T-helper 2 cell treated with Interferon-gamma antibody and Interleukin-4, amounts not matched to agents 5 μg/mL and 100 μg/mL, for 36 hours (primary cell): Measurements from ENCODE around the gene PEX14.
A peak's percentile ranks its signal among the peaks of the same experiment; 100 is the strongest.
"Not testable (repeated sequence)": the region's sequence is repeated elsewhere in the genome, so short reads cannot be mapped to it uniquely, and the experiment has no call there.

Experiments
- DNase-seq: peaks from one replicate; pipeline ENCODE4 v3.0.0; 2021; ENCODE audit warnings: low spot score
- H3K27ac Mint-ChIP-seq: one replicate; pipeline ENCODE4 v1.8.0; 2021; ENCODE audit warnings: mild to moderate bottlenecking, mixed read lengths
- H3K27me3 Mint-ChIP-seq: one replicate; pipeline ENCODE4 v1.8.0; 2021; ENCODE audit warnings: low read depth, mixed read lengths
- H3K36me3 Mint-ChIP-seq: one replicate; pipeline ENCODE4 v1.8.0; 2021; ENCODE audit warnings: low read depth, mixed read lengths
- H3K4me1 Mint-ChIP-seq: one replicate; pipeline ENCODE4 v1.8.0; 2021; ENCODE audit warnings: low read depth, mixed read lengths
- H3K4me3 Mint-ChIP-seq: one replicate; pipeline ENCODE4 v1.8.0; 2022; ENCODE audit warnings: mild to moderate bottlenecking, moderate library complexity, mixed read lengths
- H3K9me3 Mint-ChIP-seq: one replicate; pipeline ENCODE4 v1.8.0; 2021; ENCODE audit warnings: mixed read lengths

PEX14 gene

DNA sequence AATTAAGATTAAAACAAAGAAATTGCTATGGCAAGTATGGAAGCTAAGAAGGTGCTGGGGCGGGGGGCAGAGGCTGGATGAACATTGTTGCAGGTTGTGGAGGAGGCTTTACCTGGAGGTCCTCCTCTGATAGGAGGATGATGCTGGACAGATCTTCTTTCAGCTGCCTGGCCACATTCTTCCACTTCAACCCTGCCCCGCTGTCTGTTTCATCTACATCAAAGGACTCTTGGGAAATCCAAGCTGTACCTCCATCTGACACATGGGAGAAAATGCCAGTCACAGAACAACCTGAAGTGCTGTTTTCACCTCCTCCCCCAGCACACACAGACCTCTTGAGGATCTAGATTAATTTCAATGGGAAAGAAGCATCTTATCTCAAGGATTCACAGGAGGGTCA is 7.7 kb upstream of the PEX14 start:
- H3K4me1 Mint-ChIP-seq, result peaks cover 9% of the 10 kb centered on the region
- no peak overlapping the region for H3K27ac Mint-ChIP-seq
- no peak overlapping the region for H3K4me3 Mint-ChIP-seq
- no peaks in the 10 kb centered on the region for H3K27me3 Mint-ChIP-seq
- H3K9me3 Mint-ChIP-seq, result no peaks in the 10 kb centered on the region
- H3K36me3 Mint-ChIP-seq, result peaks cover 31% of the 10 kb centered on the region
- DNase-seq, result no peak

DNA sequence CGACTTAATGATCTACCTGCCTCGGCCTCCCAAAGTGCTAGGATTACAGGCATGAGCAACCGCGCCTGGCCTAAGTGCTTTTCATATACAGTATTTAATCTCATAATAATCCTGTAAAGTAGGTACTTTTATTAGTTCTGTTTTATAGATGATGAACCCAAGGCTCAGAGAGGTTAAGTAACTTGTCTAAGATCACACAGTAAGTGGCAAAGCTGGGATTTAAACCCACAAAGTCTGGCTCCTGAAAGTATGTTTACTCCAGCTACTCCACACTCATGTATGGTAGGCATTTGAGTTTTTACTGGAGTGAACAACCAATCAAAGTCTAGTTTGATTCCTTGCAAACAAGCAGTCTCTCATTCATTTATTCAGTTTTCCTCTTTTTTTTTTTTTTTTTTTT is 4.7 kb upstream of the PEX14 start:
- no peak for DNase-seq
- Mint-ChIP-seq H3K36me3 (peaks cover 14% of the 10 kb centered on the region), H3K4me1 (peaks cover 18% of the 10 kb centered on the region), H3K27me3 (no peaks in the 10 kb centered on the region), H3K9me3 (no peaks in the 10 kb centered on the region), H3K4me3 (no peak overlapping the region), H3K27ac (no peak overlapping the region)

DNA sequence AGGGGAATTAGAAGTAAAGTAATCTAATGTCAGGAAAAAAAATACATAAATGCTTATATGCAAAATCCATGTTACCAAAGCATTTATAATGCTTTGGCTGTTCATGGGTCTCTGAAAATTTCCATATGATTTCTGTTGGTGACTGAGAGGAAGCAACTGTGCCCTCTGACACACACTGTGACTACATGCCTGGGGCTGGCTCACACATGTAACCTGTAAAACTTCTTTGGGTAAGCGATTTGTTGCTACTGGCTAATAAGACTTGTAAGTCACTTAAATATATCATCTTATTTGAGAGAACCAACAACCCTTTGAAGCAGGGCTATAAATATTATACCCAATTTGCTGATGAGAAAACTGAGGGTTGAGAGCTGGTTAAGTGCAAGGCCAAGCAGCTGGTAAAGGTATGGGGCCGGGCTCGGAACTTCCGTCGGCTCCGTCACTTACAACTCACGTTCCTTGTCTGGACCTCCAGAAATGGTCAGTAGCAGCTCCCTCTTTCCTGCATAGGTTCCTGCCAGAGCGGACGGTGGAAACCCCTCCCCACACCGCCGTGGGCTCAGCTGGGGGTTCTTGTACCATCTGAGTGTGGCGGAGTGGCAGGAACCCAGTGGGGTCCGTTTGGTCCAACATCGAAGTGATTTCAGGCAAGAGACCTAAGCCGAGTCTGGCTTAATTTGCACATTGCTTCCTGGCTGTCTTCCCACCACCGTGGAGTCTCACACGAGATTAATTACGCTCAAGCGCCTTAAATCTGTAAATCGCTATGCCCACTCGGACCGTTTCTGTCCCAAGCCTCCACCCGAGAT is 3.1 kb upstream of the PEX14 start:
- H3K27me3 Mint-ChIP-seq, result no peaks in the 10 kb centered on the region
- peaks cover 28% of the 10 kb centered on the region for H3K4me1 Mint-ChIP-seq
- peak overlapping the region; percentile 92 for H3K4me3 Mint-ChIP-seq
- H3K9me3 Mint-ChIP-seq, result no peaks in the 10 kb centered on the region
- peaks cover 12% of the 10 kb centered on the region for H3K36me3 Mint-ChIP-seq
- H3K27ac Mint-ChIP-seq, result peak overlapping the region; percentile 87
- no peak for DNase-seq

DNA sequence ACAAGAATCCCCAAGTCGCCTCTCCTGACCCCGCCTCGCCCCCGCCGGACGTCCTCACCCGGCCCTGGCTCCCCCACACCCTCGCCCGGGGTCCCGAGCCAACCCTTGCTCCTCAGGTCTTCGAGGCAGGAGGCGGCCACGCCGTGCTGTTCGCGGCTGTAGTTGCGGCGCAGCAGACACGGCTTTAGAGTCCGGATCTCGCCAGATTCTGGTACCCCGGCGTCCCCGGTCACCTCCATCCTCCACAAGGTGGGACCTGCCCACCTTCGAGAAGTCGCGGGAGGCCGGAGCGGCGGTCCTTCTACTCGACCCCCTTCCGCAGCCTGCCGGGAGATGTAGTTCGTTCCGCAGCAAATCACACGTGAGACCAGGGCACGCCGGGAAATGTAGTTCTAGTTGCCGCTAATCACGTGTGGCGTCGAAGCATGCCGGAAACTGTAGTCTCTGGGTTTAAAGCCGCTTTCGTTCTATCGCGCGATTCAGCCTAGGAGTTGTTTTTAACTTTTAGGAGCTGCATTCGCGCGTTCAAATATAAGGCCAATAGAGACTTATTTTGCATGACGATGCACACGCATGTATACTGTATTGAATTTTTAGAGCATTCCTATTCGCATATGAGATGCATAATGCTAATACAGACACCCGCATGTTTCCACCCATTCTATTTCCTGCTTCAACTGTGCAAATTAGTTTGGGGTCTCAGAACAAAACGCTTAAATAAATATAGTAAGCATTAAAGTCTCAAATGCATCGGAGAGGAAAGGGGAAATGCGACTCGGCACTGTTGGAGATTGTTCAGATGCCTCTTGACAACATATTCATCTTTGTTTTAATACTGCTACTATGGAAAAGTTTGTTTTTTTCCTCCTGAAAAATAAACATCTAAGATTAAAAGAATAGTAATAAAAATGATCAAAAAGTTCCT is 2.3 kb upstream of the PEX14 start, which contains the start of gene DFFA:
Gene DFFA, minus strand, starts transcription at position 310 of the 925 bp plus-strand sequence. Its CDS starts 71 bp downstream, at position 239.
- DNase-seq, result peak; percentile 93
- peaks cover 9% of the 10 kb centered on the region for H3K36me3 Mint-ChIP-seq
- no peaks in the 10 kb centered on the region for H3K27me3 Mint-ChIP-seq
- peak within 1 kb of the TSS; percentile 87 for H3K27ac Mint-ChIP-seq
- peak within 1 kb of the TSS; percentile 92 for H3K4me3 Mint-ChIP-seq
- H3K9me3 Mint-ChIP-seq, result no peaks in the 10 kb centered on the region
- H3K4me1 Mint-ChIP-seq, result peaks cover 31% of the 10 kb centered on the region

DNA sequence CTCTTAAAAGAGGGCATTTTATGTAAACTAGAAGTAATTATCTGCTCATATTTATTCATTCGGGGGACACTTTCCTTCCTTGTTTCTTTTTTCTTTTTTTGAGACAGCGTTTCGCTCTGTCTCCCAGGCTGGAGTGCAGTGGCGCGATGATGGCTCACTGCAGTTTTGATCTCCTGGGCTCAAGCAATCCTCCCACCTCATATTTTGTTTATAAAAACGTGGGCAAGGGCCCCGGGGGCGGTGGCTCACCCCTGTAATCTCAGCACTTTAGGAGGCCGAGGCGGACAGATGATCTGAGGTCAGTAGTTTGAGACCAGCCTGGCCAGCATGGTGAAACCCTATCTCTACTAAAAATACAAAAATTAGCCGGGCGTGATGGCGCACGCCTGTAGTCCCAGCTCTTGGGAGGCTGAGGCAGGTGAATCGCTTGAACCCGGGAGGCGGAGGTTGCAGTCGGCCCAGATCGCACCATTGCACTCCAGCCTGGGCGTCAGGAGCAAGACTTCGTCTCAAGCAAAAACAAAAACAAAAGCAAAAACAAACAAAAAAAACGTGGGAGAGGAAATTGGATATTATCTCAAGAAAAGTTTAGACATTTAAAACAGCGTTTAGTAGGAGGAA is 1.5 kb upstream of the PEX14 start:
- H3K27ac Mint-ChIP-seq, result peak overlapping the region; percentile 87
- no peak for DNase-seq
- H3K9me3 Mint-ChIP-seq, result no peaks in the 10 kb centered on the region
- peaks cover 5% of the 10 kb centered on the region for H3K36me3 Mint-ChIP-seq
- no peaks in the 10 kb centered on the region for H3K27me3 Mint-ChIP-seq
- peaks cover 29% of the 10 kb centered on the region for H3K4me1 Mint-ChIP-seq
- H3K4me3 Mint-ChIP-seq, result peak overlapping the region; percentile 92

DNA sequence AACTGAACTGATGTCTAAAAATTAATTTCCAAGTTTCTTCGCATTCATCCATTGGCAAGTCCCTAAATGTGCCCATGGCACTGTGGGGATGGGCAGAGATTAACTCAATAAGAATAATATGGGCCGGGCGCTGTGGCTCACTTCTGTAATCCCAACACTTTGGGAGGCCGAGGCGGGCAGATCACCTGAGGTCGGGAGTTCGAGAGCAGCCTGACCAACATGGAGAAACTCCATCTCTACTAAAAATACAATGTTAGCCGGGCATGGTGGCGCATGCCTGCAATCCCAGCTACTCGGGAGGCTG is 489 bp upstream of the PEX14 start:
- not testable (repeated sequence) for H3K9me3 Mint-ChIP-seq, H3K27me3 Mint-ChIP-seq, DNase-seq, H3K36me3 Mint-ChIP-seq
- peak overlapping the region; percentile 56 for H3K27ac Mint-ChIP-seq
- peak overlapping the region; percentile 93 for H3K4me3 Mint-ChIP-seq
- H3K4me1 Mint-ChIP-seq, result peaks cover 29% of the 10 kb centered on the region

DNA sequence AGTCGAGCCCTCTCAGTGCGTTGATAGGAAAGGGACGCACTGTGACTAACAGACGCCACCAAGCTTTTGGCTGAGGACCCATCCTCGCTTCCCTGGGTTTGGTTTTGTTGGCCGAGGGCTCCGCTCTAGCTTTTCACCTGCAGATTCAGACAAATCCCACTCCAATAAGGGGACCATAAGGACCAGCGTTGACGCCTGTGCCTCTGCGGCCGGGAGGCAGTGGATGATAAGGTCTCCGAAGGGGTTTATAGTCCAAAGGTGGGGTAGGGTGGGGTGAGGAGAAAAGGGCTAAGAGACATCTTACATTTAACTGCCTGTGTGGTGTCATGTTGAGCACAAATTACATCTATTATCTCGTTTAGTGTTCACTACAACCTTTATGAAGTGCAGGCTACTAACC is 760 bp downstream of the PEX14 start:
- no peak for DNase-seq
- H3K27ac Mint-ChIP-seq, result peak overlapping the region; percentile 89
- peak overlapping the region; percentile 93 for H3K4me3 Mint-ChIP-seq
- H3K27me3 Mint-ChIP-seq, result no peaks in the 10 kb centered on the region
- H3K4me1 Mint-ChIP-seq, result peaks cover 31% of the 10 kb centered on the region
- H3K36me3 Mint-ChIP-seq, result peaks cover 2% of the 10 kb centered on the region
- no peaks in the 10 kb centered on the region for H3K9me3 Mint-ChIP-seq

DNA sequence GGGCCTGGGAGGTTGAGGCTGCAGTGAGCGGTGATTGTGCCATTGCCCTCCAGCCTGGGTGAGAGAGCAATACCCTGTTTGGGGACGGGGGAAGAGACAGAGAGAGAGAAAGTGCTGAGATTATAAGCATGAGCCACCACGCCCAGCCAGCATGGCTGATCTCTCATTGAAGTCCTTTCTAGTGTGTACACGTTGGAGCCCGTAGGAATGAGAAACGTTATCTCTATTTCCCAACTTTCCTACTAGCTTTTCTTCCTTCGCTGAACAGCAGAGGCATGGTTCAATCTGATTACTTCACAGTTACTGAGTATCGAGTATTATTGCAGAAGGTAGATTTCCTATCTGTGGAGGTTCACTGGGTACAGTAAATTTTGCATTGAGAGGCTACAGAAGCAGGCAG is 4.5 kb downstream of the PEX14 start:
- Mint-ChIP-seq H3K27ac (no peak overlapping the region), H3K9me3 (no peaks in the 10 kb centered on the region), H3K36me3 (peaks cover 5% of the 10 kb centered on the region), H3K4me3 (no peak overlapping the region), H3K27me3 (no peaks in the 10 kb centered on the region), H3K4me1 (peaks cover 17% of the 10 kb centered on the region)
- DNase-seq, result no peak

DNA sequence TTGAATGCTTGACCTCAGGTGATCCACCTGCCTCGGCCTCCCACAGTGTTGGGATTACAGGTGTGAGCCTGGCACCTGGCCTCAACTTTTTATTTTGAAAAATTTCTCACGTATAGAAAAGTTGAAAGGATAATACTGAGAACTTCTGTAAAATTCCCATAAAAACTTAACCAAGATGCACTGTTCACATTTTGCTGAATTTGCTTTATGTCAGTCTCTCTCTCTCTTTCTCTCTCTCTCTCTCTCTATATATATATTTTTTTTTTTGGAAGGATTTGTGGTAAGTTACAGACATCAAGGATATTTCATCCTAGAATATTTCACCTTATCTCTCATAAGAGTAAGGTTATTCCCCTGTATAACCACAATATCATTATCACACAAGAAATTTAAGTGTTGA is 5.9 kb downstream of the PEX14 start:
- H3K27me3 Mint-ChIP-seq, result no peaks in the 10 kb centered on the region
- no peak overlapping the region for H3K4me3 Mint-ChIP-seq
- H3K36me3 Mint-ChIP-seq, result peaks cover 6% of the 10 kb centered on the region
- DNase-seq, result no peak
- no peaks in the 10 kb centered on the region for H3K9me3 Mint-ChIP-seq
- no peak overlapping the region for H3K27ac Mint-ChIP-seq
- H3K4me1 Mint-ChIP-seq, result peaks cover 14% of the 10 kb centered on the region

DNA sequence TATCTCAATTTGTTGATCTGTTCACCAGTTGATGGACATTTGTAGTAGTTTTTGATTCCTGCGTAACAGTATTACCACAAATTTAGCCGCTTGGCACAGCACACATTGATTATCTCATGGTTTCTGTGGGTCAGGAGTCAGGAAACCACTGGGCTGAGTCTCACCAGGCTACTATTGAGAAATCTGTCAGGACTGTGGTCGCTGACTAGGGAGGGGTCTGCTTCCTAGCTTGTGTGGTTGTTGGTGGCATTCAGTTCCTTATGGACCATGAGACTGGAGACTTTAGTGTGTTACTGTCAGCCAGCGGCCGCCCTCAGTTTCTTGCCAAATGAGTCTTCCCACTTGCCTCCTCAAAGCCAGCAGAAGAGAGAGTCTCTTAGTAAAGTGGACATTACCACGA is 9.8 kb downstream of the PEX14 start:
- DNase-seq, result no peak
- Mint-ChIP-seq H3K9me3 (no peaks in the 10 kb centered on the region), H3K36me3 (peaks cover 14% of the 10 kb centered on the region), H3K27me3 (no peaks in the 10 kb centered on the region), H3K27ac (no peak overlapping the region), H3K4me3 (no peak overlapping the region), H3K4me1 (peaks cover under 1% of the 10 kb centered on the region)

DNA sequence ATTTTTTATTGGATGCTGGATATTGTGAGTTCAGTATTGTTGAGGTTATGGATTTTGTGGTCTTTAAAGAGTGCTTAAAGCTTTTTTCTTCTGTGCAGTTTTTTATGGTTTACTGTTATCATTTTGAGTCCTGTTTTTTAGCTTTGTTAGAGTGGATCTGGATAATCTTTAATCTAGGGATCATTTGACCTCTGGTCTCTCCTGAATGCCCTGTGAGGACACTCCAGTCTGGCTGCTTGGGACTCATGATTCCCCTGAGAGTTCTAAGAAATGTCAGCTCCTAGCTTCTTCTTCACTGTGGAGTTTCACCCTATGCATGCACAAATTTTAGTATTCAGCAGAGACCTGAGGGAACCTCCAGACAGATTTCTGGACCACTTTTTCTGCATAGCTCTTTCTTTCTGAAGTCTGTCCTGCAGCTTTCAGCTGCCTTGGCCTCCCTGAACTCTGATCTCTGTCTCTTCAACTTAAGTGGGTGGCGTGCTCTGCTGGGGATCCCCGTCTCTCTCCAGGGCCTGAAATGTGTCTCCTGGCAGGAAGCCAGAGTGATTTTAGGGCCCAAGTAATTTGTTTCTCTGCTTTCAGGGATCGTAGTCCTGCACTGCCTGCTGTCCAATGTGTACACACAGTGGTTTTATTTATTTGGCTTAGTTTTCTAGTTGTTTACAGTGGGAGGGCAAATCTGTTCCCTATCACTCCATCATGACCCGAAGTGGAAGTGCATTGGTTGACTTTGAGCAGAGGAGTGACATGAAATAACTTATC is 14.7 kb downstream of the PEX14 start:
- Mint-ChIP-seq H3K9me3 (no peaks in the 10 kb centered on the region), H3K4me3 (no peak overlapping the region)

DNA sequence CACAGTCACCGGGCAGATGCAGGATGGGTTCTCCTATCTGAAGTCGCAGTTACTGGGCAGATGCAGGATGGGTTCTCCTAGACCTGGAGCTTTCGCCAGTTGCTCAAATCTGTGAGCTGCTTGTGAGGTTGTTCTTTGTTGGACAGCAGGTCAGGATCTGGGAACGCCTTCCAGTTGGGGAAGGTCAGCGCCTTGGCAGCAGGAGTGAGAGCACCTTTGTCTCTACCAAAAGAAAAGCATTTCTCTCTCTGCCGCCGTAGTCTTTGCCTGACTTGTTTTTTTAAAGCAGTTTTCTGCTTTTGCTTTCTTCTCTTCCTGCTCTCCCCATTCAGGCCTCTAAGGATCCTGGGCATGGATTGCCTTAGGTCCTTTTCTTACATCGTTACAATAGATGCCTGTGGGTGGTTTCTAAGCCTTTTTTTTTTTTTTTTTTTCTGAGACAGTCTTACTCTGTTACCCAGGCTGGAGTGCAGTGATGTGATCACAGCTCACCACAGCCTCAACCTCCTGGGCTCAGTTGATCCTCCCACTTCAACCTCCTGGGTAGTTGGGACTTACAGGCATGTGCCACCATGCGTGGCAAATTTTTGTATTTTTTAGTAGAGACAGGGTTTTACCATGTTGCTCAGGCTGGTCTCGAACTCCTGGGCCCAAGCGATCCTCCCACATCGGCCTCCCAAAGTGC is 15.7 kb downstream of the PEX14 start:
- Mint-ChIP-seq H3K4me3 (no peak overlapping the region), H3K27ac (no peak overlapping the region), H3K27me3 (no peaks in the 10 kb centered on the region), H3K9me3 (no peaks in the 10 kb centered on the region), H3K36me3 (peaks cover 8% of the 10 kb centered on the region), H3K4me1 (peaks cover 16% of the 10 kb centered on the region)
- no peak for DNase-seq

More for the DNA sequence above, 14.7 kb downstream of the PEX14 start:
- no peaks in the 10 kb centered on the region for H3K27me3 Mint-ChIP-seq
- DNase-seq, result no peak
- peaks cover 7% of the 10 kb centered on the region for H3K4me1 Mint-ChIP-seq
- H3K27ac Mint-ChIP-seq, result no peak overlapping the region
- peaks cover 11% of the 10 kb centered on the region for H3K36me3 Mint-ChIP-seq

DNA sequence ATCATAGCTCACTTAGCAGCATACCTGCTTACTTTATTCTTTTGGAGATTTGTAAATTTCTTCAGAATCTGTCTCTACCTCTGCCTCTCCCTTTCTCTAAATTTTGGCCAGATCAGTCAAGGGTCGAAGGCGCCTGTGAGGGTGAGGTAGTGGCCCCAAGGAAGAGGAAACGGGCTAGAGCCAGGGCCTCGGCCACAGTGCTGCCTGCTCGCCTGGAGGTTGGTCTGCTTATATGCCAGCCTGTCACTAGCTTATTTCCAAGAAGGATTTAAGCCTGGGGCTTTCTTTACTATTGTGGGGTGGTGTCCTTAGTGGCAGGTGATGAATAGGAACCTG is 19.6 kb downstream of the PEX14 start:
- Mint-ChIP-seq H3K27ac (peak overlapping the region; percentile 88), H3K36me3 (peaks cover 8% of the 10 kb centered on the region), H3K9me3 (no peaks in the 10 kb centered on the region), H3K4me1 (peaks cover 47% of the 10 kb centered on the region), H3K4me3 (peak overlapping the region; percentile 86), H3K27me3 (no peaks in the 10 kb centered on the region)
- no peak for DNase-seq
